ENCODE results near the gene TSPAN9. TPM values are rescaled to one million over a fixed set of nuclear protein-coding genes. Genes with fewer than 3 reads are reported as not detected.

Gene TSPAN9
- total and polyA plus RNA-seq, 8 donors: 1.4 to 58.3 (median 7.9) TPM

- intact Hi-C loops (cut with DNase I; ENCODE audit: low total_unique reads): no loop called here
- WGBS, 5 donors: 86 to 90% (median 88%) methylated on average over 21 of the region's 21 CpGs
These were observed 143.5 kb downstream of the TSPAN9 start for GRCh38 chr12:3220382-3221321.

GRCh38 chr12:3222306-3222705 is 145.1 kb downstream of the TSPAN9 start:
- H3K27me3 ChIP-seq: no peaks in the 10 kb centered on the region
- TF ChIP-seq POLR2AphosphoS5 (IDR thresholded peaks at IDR 0.05): no peak
- TF ChIP-seq EP300 (IDR thresholded peaks at IDR 0.05): no peak
- TF ChIP-seq CTCF (IDR thresholded peaks at IDR 0.05): no peak
- no peak for TF ChIP-seq POLR2A (IDR thresholded peaks at IDR 0.05)
- DNase-seq: no peak
- H3K4me3 ChIP-seq: no peak overlapping the region
- peaks cover 7 to 35% (median 14%) of the 10 kb centered on the region in 4 donors for H3K4me1 ChIP-seq
- intact Hi-C loops (cut with DNase I; ENCODE audit: low total_unique reads): no loop called here
- no peaks in the 10 kb centered on the region for H3K36me3 ChIP-seq
- WGBS, 5 donors: 89 to 98% (median 93%) methylated on average over 6 of the region's 6 CpGs; no CpG with 5 or more reads in 1 of the 5 donors
- H3K27ac ChIP-seq: no peak overlapping the region
- H3K9me3 ChIP-seq: no peaks in the 10 kb centered on the region

More at GRCh38 chr12:3220382-3221321, 143.5 kb downstream of the TSPAN9 start:
- Histone ChIP-seq H3K36me3 (peaks cover 0 to 5% (median 0%) of the 10 kb centered on the region in 4 donors), H3K4me3 (no peak overlapping the region), H3K27me3 (no peaks in the 10 kb centered on the region), H3K4me1 (peaks cover 7 to 46% (median 18%) of the 10 kb centered on the region in 4 donors), H3K27ac (peak overlapping the region in 2 of 5 donors; percentile 28 to 81), H3K9me3 (no peaks in the 10 kb centered on the region)
- no peak for DNase-seq
- TF ChIP-seq POLR2A (IDR thresholded peaks at IDR 0.05): no peak

- H3K27me3 ChIP-seq: no peaks in the 10 kb centered on the region
- TF ChIP-seq POLR2AphosphoS5 (IDR thresholded peaks at IDR 0.05): no peak
- TF ChIP-seq POLR2A (IDR thresholded peaks at IDR 0.05): no peak
- TF ChIP-seq CTCF (IDR thresholded peaks at IDR 0.05): no peak
- TF ChIP-seq EP300 (IDR thresholded peaks at IDR 0.05): no peak
- H3K4me3 ChIP-seq: no peak overlapping the region
- no peak overlapping the region for H3K27ac ChIP-seq
- 81 to 90% (median 86%) methylated on average over 15 of the region's 15 CpGs for WGBS, 5 donors
- DNase-seq: no peak
- intact Hi-C loops (cut with DNase I; ENCODE audit: low total_unique reads): no loop called here
- no peaks in the 10 kb centered on the region for H3K9me3 ChIP-seq
- H3K36me3 ChIP-seq: no peaks in the 10 kb centered on the region
- peaks cover 7 to 29% (median 11%) of the 10 kb centered on the region in 4 donors for H3K4me1 ChIP-seq
These were observed 145.8 kb downstream of the TSPAN9 start for GRCh38 chr12:3222979-3223378.

GRCh38 chr12:3223601-3224529 is 146.7 kb downstream of the TSPAN9 start:
- no peak overlapping the region for H3K4me3 ChIP-seq
- no peak for DNase-seq
- intact Hi-C loops (cut with DNase I; ENCODE audit: low total_unique reads): no loop called here
- no peaks in the 10 kb centered on the region for H3K27me3 ChIP-seq
- TF ChIP-seq CTCF (IDR thresholded peaks at IDR 0.05) (no peak), POLR2AphosphoS5 (IDR thresholded peaks at IDR 0.05) (no peak), EP300 (IDR thresholded peaks at IDR 0.05) (no peak), POLR2A (IDR thresholded peaks at IDR 0.05) (no peak)
- H3K9me3 ChIP-seq: no peaks in the 10 kb centered on the region
- no peak overlapping the region for H3K27ac ChIP-seq
- H3K4me1 ChIP-seq: peaks cover 6 to 20% (median 6%) of the 10 kb centered on the region in 4 donors
- H3K36me3 ChIP-seq: no peaks in the 10 kb centered on the region
- 85 to 89% (median 87%) methylated on average over 18 of the region's 18 CpGs for WGBS, 5 donors
